ENCODE measurements around the gene CD84.

GRCh38 chr1:160607672-160608032, 28.4 kb upstream of the CD84 start:
- no peak for TF ChIP-seq CTCF (IDR thresholded peaks at IDR 0.05)
- no peak for TF ChIP-seq EZH2 (IDR thresholded peaks at IDR 0.05; ENCODE audit: borderline replicate concordance, insufficient read depth, low read depth, low read length, poor library complexity, severe bottlenecking)
